HCT116 (cell line): Measurements from ENCODE around the gene ABLIM1.

ENCODE experiments used
- CEBPB ChIP-seq: IDR thresholded peaks from 2 replicates; pipeline ENCODE4 v1.6.1; 2012; ENCODE audit warnings: low read depth
- EZH2 ChIP-seq: fragments of 200-600 bp; sonication (generic); IDR thresholded peaks from 2 replicates; pipeline ENCODE4 v1.6.1; 2017; ENCODE audit warnings: antibody characterized with exemption, mixed run types
- EZH2phosphoT487 ChIP-seq: fragments of 200-600 bp; IDR thresholded peaks from 2 replicates; pipeline ENCODE4 v1.6.1; 2018; ENCODE audit warnings: antibody characterized with exemption, borderline replicate concordance
- MAX ChIP-seq: IDR thresholded peaks from 2 replicates; pipeline ENCODE4 v1.6.1; 2012
- POLR2A ChIP-seq: IDR thresholded peaks from 2 replicates; pipeline ENCODE4 v1.7.0; 2011; ENCODE audit warnings: borderline replicate concordance; ENCODE audit not compliant: insufficient read depth, insufficient read length; ENCODE audit errors: extremely low read depth
- POLR2AphosphoS5 ChIP-seq: IDR thresholded peaks from 2 replicates; pipeline ENCODE4 v1.6.1; 2011; ENCODE audit warnings: mild to moderate bottlenecking, low read depth, low read length, moderate library complexity
- RAD21 ChIP-seq: IDR thresholded peaks from 2 replicates; pipeline ENCODE4 v1.6.1; 2012; ENCODE audit warnings: low read depth, mild to moderate bottlenecking
- SIN3A ChIP-seq: IDR thresholded peaks from 2 replicates; pipeline ENCODE4 v1.6.1; 2012; ENCODE audit warnings: low read depth
- SP1 ChIP-seq: IDR thresholded peaks from 2 replicates; pipeline ENCODE4 v1.6.1; 2012; ENCODE audit warnings: low read depth
- SRF ChIP-seq: IDR thresholded peaks from 2 replicates; pipeline ENCODE4 v1.6.1; 2012; ENCODE audit warnings: low read depth
- TCF7L2 ChIP-seq: IDR thresholded peaks from 2 replicates; pipeline ENCODE4 v1.7.0; 2011; ENCODE audit warnings: borderline replicate concordance, inconsistent platforms; ENCODE audit not compliant: insufficient read depth, insufficient read length; ENCODE audit errors: extremely low read depth
- YY1 ChIP-seq: IDR thresholded peaks from 2 replicates; pipeline ENCODE4 v1.6.1; 2011; ENCODE audit warnings: low read length, low read depth, moderate library complexity, mild to moderate bottlenecking; ENCODE audit not compliant: insufficient replicate concordance; ENCODE audit errors: extremely low read depth
- TF ChIP-seq, protein P1 (sequence below), 3 experiments: fragments of 200-600 bp in 1 of 3; sonication (generic) in 1 of 3; IDR thresholded peaks in 2 of 3; conservative IDR thresholded peaks in 1 of 3; 2 replicates each; pipeline ENCODE4 v1.5.1; 2012 to 2017; ENCODE audit warnings: low read depth in 2 of 3, low read length in 2 of 3, antibody characterized with exemption in 1 of 3, borderline replicate concordance in 1 of 3, control low read depth in 1 of 3, mild to moderate bottlenecking in 1 of 3, mixed read lengths in 1 of 3, mixed run types in 1 of 3, moderate library complexity in 1 of 3; ENCODE audit not compliant: insufficient read depth in 1 of 3
- TF ChIP-seq, protein P2 (sequence below): IDR thresholded peaks from 2 replicates; pipeline ENCODE4 v1.6.1; 2012; ENCODE audit warnings: low read depth

- TF ChIP-seq, protein P1, sequence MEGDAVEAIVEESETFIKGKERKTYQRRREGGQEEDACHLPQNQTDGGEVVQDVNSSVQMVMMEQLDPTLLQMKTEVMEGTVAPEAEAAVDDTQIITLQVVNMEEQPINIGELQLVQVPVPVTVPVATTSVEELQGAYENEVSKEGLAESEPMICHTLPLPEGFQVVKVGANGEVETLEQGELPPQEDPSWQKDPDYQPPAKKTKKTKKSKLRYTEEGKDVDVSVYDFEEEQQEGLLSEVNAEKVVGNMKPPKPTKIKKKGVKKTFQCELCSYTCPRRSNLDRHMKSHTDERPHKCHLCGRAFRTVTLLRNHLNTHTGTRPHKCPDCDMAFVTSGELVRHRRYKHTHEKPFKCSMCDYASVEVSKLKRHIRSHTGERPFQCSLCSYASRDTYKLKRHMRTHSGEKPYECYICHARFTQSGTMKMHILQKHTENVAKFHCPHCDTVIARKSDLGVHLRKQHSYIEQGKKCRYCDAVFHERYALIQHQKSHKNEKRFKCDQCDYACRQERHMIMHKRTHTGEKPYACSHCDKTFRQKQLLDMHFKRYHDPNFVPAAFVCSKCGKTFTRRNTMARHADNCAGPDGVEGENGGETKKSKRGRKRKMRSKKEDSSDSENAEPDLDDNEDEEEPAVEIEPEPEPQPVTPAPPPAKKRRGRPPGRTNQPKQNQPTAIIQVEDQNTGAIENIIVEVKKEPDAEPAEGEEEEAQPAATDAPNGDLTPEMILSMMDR (IDR thresholded peaks at IDR 0.05 in 2 of 3, conservative IDR thresholded peaks at IDR 0.05 in 1 of 3; ENCODE audit: borderline replicate concordance in 1 of 3, insufficient read depth in 1 of 3, low read depth in 2 of 3, low read length in 2 of 3) = no peak
- TF ChIP-seq EZH2 (no peak), CEBPB (no peak), POLR2AphosphoS5 (no peak), YY1 (no peak), TCF7L2 (no peak), POLR2A (no peak), SRF (no peak), RAD21 (no peak), MAX (no peak), SIN3A (no peak), EZH2phosphoT487 (no peak), SP1 (no peak)
- TF ChIP-seq, protein P2, sequence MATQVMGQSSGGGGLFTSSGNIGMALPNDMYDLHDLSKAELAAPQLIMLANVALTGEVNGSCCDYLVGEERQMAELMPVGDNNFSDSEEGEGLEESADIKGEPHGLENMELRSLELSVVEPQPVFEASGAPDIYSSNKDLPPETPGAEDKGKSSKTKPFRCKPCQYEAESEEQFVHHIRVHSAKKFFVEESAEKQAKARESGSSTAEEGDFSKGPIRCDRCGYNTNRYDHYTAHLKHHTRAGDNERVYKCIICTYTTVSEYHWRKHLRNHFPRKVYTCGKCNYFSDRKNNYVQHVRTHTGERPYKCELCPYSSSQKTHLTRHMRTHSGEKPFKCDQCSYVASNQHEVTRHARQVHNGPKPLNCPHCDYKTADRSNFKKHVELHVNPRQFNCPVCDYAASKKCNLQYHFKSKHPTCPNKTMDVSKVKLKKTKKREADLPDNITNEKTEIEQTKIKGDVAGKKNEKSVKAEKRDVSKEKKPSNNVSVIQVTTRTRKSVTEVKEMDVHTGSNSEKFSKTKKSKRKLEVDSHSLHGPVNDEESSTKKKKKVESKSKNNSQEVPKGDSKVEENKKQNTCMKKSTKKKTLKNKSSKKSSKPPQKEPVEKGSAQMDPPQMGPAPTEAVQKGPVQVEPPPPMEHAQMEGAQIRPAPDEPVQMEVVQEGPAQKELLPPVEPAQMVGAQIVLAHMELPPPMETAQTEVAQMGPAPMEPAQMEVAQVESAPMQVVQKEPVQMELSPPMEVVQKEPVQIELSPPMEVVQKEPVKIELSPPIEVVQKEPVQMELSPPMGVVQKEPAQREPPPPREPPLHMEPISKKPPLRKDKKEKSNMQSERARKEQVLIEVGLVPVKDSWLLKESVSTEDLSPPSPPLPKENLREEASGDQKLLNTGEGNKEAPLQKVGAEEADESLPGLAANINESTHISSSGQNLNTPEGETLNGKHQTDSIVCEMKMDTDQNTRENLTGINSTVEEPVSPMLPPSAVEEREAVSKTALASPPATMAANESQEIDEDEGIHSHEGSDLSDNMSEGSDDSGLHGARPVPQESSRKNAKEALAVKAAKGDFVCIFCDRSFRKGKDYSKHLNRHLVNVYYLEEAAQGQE = no peak
Measured at GRCh38 chr10:114704679-114705078, 46.6 kb upstream of the ABLIM1 start.
